ENCODE results near the gene SH2B2. TPM values are rescaled to one million over a fixed set of nuclear protein-coding genes. Genes with fewer than 3 reads are reported as not detected.

The SH2B2 gene
- total and polyA plus RNA-seq, 10 donors, result 13.4 to 36.9 (median 28.9) TPM

- TF ChIP-seq POLR2A (IDR thresholded peaks at IDR 0.05) (no peak), POLR2AphosphoS5 (IDR thresholded peaks at IDR 0.05) (no peak)
- TF ChIP-seq, protein P1, sequence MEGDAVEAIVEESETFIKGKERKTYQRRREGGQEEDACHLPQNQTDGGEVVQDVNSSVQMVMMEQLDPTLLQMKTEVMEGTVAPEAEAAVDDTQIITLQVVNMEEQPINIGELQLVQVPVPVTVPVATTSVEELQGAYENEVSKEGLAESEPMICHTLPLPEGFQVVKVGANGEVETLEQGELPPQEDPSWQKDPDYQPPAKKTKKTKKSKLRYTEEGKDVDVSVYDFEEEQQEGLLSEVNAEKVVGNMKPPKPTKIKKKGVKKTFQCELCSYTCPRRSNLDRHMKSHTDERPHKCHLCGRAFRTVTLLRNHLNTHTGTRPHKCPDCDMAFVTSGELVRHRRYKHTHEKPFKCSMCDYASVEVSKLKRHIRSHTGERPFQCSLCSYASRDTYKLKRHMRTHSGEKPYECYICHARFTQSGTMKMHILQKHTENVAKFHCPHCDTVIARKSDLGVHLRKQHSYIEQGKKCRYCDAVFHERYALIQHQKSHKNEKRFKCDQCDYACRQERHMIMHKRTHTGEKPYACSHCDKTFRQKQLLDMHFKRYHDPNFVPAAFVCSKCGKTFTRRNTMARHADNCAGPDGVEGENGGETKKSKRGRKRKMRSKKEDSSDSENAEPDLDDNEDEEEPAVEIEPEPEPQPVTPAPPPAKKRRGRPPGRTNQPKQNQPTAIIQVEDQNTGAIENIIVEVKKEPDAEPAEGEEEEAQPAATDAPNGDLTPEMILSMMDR (IDR thresholded peaks at IDR 0.05 in 8 of 11, conservative IDR thresholded peaks at IDR 0.05 in 3 of 11), result no peak
- intact Hi-C loops (cut with DNase I; ENCODE audit: low total_unique reads), result no loop called here
- 68 to 84% (median 78%) methylated on average over 7 of the region's 7 CpGs for WGBS, 5 donors
- peaks cover 0 to 64% (median 17%) of the 10 kb centered on the region in 6 donors for H3K36me3 ChIP-seq
- no peaks in the 10 kb centered on the region for H3K9me3 ChIP-seq
- DNase-seq, result no peak
- no peaks in the 10 kb centered on the region for H3K27me3 ChIP-seq (replicated peaks in 1 of 7)
- H3K4me1 ChIP-seq, result no peaks in the 10 kb centered on the region
- H3K27ac ChIP-seq, result no peak overlapping the region
- H3K4me3 ChIP-seq, result no peak overlapping the region
Measured at GRCh38 chr7:102251531-102252365, 34.9 kb upstream of the SH2B2 start.

DNA sequence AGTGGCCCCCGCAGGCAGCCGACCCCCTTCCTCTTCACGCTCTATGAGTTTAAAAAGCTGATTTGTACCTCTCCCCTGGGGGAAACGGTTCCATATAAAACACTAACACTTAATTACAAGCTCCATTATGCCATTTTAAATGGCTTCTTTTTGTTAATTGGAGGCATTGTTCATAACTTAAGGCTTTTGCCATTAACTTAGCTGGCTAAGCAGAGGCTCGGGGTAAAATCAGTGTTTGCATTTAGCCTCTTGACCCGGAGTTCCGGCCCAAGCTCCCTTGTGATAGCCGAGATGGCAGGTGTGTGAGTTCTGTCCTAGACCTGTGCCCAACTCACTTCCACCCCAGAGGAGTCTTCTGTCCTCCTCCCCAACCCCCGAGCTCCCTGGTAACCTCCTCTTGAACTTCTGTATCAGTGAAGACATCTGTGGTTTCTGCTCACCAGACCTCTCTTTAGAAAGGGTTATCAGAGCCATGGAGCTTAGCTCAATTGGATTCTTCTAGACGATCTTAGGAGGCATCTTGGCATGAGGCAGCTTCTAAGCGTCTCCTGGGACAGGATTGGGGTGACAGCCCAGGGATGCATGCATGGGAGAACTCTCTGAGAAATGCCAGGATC lies 34.2 kb upstream of the SH2B2 start:
- Histone ChIP-seq H3K27ac (no peak overlapping the region), H3K4me1 (no peaks in the 10 kb centered on the region), H3K4me3 (no peak overlapping the region), H3K27me3 (replicated peaks in 1 of 7) (no peaks in the 10 kb centered on the region), H3K9me3 (no peaks in the 10 kb centered on the region), H3K36me3 (peaks cover 0 to 57% (median 17%) of the 10 kb centered on the region in 6 donors)
- intact Hi-C loops (cut with DNase I; ENCODE audit: low total_unique reads), result no loop called here
- no peak for DNase-seq
- 78 to 81% (median 79%) methylated on average over 11 of the region's 11 CpGs for WGBS, 5 donors
- TF ChIP-seq POLR2A (IDR thresholded peaks at IDR 0.05) (no peak), POLR2AphosphoS5 (IDR thresholded peaks at IDR 0.05) (no peak)
- TF ChIP-seq, protein P1 (IDR thresholded peaks at IDR 0.05 in 8 of 11, conservative IDR thresholded peaks at IDR 0.05 in 3 of 11), result no peak

DNA sequence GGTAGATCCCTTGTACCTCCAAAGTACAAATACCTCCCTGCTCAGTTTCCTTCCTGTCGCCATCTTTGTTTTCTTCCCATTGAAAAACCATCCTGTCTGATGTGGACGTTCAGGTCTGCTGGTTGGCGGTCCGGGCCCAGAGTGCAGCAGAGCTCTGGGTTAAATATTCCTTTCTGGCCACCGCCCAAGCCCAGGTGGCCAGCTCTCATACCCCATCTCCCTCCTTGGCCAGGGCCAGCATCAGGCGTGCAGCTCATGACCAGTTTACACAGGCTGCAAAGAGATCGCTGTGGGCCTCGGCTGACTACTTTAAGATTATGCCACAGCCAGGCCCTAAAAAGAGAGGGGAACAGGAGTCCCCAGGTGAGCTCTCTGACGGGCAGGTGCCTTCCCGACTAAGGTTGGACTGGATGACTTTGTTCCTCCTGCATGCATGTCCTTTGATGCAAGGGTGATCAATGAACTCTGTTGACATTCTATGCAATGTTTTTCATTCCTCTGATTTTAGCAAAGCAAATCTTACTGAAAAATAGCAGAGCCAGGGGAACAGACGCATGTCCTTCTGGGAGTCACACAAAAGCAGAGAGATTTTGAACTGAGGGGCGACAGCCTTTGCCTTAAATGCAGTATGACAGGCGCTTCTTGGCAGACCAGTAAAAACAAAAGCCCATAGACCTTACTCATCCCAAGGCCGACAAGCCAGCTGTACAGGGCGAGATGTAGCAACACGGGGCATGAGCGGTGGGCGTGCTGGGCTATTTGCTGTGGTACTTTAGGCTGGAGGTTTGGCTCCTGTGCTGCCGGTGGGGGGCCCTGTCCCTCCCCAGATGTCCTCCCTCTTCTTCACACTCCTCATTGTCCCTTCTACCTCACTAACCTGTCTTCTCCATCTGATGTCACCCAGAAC lies 33.3 kb upstream of the SH2B2 start:
- peaks cover 0 to 49% (median 13%) of the 10 kb centered on the region in 6 donors for H3K36me3 ChIP-seq
- H3K4me1 ChIP-seq, result no peaks in the 10 kb centered on the region
- intact Hi-C loops (cut with DNase I; ENCODE audit: low total_unique reads), result no loop called here
- H3K27ac ChIP-seq, result no peak overlapping the region
- 89 to 94% (median 92%) methylated on average over 19 of the region's 19 CpGs for WGBS, 5 donors
- no peaks in the 10 kb centered on the region for H3K9me3 ChIP-seq
- DNase-seq, result no peak
- TF ChIP-seq POLR2AphosphoS5 (IDR thresholded peaks at IDR 0.05) (no peak), POLR2A (IDR thresholded peaks at IDR 0.05) (no peak)
- TF ChIP-seq, protein P1 (IDR thresholded peaks at IDR 0.05 in 8 of 11, conservative IDR thresholded peaks at IDR 0.05 in 3 of 11), result no peak
- H3K27me3 ChIP-seq (replicated peaks in 1 of 7), result no peaks in the 10 kb centered on the region
- no peak overlapping the region for H3K4me3 ChIP-seq
